Heart left ventricle (tissue), 13 donors: ENCODE results near the gene NGB.

ENCODE experiments used
- POLR2A ChIP-seq, 2 donors: fragments of 450-650 bp; IDR thresholded peaks; one replicate each; pipeline ENCODE4 v1.6.1; 2017; ENCODE audit warnings: antibody characterized with exemption in 2 of 2, mild to moderate bottlenecking in 2 of 2, moderate library complexity in 2 of 2
- TF ChIP-seq, protein P1 (sequence below), 12 donors: fragments of 200-600 bp; sonication (generic) in 4 of 12; IDR thresholded peaks; one replicate each; pipeline versions ENCODE4 v1.5.0 to v1.8.0; 2018 to 2022; ENCODE audit warnings: antibody characterized with exemption in 12 of 12, mild to moderate bottlenecking in 5 of 12
- donor health status: ischemic (EF 13 %, LVEDD 7.1; RV severe dilation, severe dysfunction).
- donor health status: DM: no; HTN: yes; CAD: no.
- donor health status: DM: no; HTN: no; CAD: no.
- donor health status: ischemic (EF 25% LVEDD 6.9; RV normal size, moderate dysfunction).
- donor health status: ischemic (EF 25% LVEDD 5.7; RV mildly dilated, moderate dysfunction).
- donor health status: ischemic (EF 35%, LVEDD 5.7; RV mildly dilated, moderate dysfunction).
- donor health status: nonischemic (EF 11% LVEDD 7.7; RV severe dilation, severe dysfunction).
- donor health status: DM: yes; HTN: yes; CAD: no.
- donor health status: PGD.
- donor health status: ischemic (EF 29% LVEDD 5.4; RV normal size, mild dysfunction).
- donor health status: nonischemic (EF 23%, LVEDD 6.1; RV moderate dilation, normal function).

DNA sequence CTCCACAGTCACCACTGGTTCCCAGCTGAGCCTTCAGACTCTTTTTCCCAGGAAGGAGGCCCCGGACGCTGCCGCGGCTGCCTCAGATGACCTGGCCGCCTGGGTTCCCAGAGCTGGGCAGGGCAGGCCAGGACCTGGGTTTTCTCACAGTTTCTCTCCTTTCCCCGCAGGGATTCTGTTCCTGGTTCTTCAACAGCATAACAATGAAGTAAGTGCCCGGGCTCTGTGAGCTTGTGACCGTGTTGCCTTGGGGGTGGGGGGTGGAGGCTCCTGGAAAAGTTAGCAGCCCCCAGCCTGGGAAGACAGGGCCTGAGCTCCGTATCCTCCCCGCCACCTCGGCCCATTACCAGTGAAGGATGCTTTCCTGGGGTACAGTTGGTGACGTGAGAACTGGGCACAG lies 45.8 kb downstream of the NGB start:
- TF ChIP-seq, protein P1, sequence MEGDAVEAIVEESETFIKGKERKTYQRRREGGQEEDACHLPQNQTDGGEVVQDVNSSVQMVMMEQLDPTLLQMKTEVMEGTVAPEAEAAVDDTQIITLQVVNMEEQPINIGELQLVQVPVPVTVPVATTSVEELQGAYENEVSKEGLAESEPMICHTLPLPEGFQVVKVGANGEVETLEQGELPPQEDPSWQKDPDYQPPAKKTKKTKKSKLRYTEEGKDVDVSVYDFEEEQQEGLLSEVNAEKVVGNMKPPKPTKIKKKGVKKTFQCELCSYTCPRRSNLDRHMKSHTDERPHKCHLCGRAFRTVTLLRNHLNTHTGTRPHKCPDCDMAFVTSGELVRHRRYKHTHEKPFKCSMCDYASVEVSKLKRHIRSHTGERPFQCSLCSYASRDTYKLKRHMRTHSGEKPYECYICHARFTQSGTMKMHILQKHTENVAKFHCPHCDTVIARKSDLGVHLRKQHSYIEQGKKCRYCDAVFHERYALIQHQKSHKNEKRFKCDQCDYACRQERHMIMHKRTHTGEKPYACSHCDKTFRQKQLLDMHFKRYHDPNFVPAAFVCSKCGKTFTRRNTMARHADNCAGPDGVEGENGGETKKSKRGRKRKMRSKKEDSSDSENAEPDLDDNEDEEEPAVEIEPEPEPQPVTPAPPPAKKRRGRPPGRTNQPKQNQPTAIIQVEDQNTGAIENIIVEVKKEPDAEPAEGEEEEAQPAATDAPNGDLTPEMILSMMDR (IDR thresholded peaks at IDR 0.05), result no peak
- no peak for TF ChIP-seq POLR2A (IDR thresholded peaks at IDR 0.05)
